Adrenal gland (tissue), 12 donors: ENCODE measurements around the gene ALG12. TPM values are rescaled to one million over a fixed set of nuclear protein-coding genes. Genes with fewer than 3 reads are reported as not detected.

ENCODE experiments used
- DNase-seq, 7 donors: peaks; one replicate each; pipeline ENCODE4 v3.0.0-alpha.2; 2019 to 2020
- H3K27ac ChIP-seq, 5 donors: fragments of 200-600 bp; sonication (generic) in 4 of 5; 1 replicate in 3 of 5; 2 replicates in 2 of 5; pipeline versions ENCODE4 v1.5.1 to v1.8.0; 2016 to 2020; ENCODE audit warnings: mild to moderate bottlenecking in 1 of 5
- H3K27me3 ChIP-seq: fragments of 200-600 bp; 2 replicates; pipeline ENCODE4 v1.8.0; 2021
- H3K36me3 ChIP-seq, 2 donors: fragments of 200-600 bp; replicated peaks in 1 of 2; 1 replicate in 1 of 2; 2 replicates in 1 of 2; pipeline versions ENCODE4 v1.5.1 to v1.8.0; 2018 to 2022
- H3K4me1 ChIP-seq, 2 donors: fragments of 200-600 bp; replicated peaks in 1 of 2; 1 replicate in 1 of 2; 2 replicates in 1 of 2; pipeline versions ENCODE4 v1.5.1 to v1.8.0; 2018 to 2021
- H3K4me3 ChIP-seq, 4 donors: fragments of 200-600 bp; sonication (generic) in 3 of 4; one replicate each; pipeline ENCODE4 v1.5.1; 2016 to 2018
- H3K9me3 ChIP-seq, 3 donors: fragments of 200-600 bp; sonication (generic) in 1 of 3; replicated peaks in 1 of 3; 1 replicate in 2 of 3; 2 replicates in 1 of 3; pipeline versions ENCODE4 v1.5.1 to v1.8.0; 2016 to 2021
- POLR2A ChIP-seq, 2 donors: fragments of 450-650 bp; IDR thresholded peaks; one replicate each; pipeline ENCODE4 v1.6.1; 2017; ENCODE audit warnings: antibody characterized with exemption in 2 of 2, mild to moderate bottlenecking in 2 of 2, moderate library complexity in 1 of 2
- WGBS, 4 donors: extraction: QIAGEN DNeasy Blood & Tissue Kit in 2 of 4; methylation state at CpG; one replicate each; pipeline versions ENCODE4 v1.1.5 to v1.1.7; 2013 to 2017; 5-methylcytosine and 5-hydroxymethylcytosine counted together
- intact Hi-C, 2 donors: fragments of 100-400 bp; cut with DNase I; formaldehyde crosslinking; loops; one replicate each; pipeline versions ENCODE4 v1.14.1 to v1.15.0; 2022 to 2023
- polyA plus RNA-seq, 3 donors: library from polyadenylated mRNA; stranded (reverse); fragments of 200-250 nt in 2 of 3; fragments of 350-450 nt in 1 of 3; fragmentation: Illumina TruSeq in 1 of 3; extraction: RNeasy Lipid Tissue Mini Kit (QIAGEN cat#74804) in 1 of 3; gene quantifications; one replicate each; pipeline ENCODE4 v1.2.3, GENCODE V29; 2013 to 2014
- total RNA-seq, 9 donors: library from RNA; depleted of rRNA in 4 of 9; stranded (reverse); fragments of >200 nt in 4 of 9; fragments of 120-200 nt in 1 of 9; fragmentation: NEBNext Ultra II Directional in 1 of 9; extraction: Animal tissue kit (Norgen Biotek cat#: 25700) in 1 of 9; gene quantifications; one replicate each; pipeline versions ENCODE4 v1.1.0 to v1.2.4, GENCODE V29; 2013 to 2023
- TF ChIP-seq, protein P1 (sequence below), 6 experiments: fragments of 450-650 bp in 4 of 6; fragments of 200-600 bp in 2 of 6; sonication (generic) in 1 of 6; IDR thresholded peaks; 1 replicate in 5 of 6; 2 replicates in 1 of 6; pipeline versions ENCODE4 v1.5.1 to v1.8.0; 2016 to 2021; ENCODE audit warnings: antibody characterized with exemption in 6 of 6, mild to moderate bottlenecking in 2 of 6, moderate library complexity in 1 of 6
- donor health status: healthy with polysubstance abuse.
- donor health status: Bipolar disorder and iron deficiency.
- donor health status: DM: yes; HTN: yes; CAD: no.
- donor health status: DM: no; HTN: no; CAD: no.
- donor health status: DM: no; HTN: no; CAD: no.
- donor health status: DM: yes; HTN: yes; CAD: no.

The ALG12 gene
- total and polyA plus RNA-seq, 12 donors, result 6.4 to 33.6 (median 18.9) TPM

DNA sequence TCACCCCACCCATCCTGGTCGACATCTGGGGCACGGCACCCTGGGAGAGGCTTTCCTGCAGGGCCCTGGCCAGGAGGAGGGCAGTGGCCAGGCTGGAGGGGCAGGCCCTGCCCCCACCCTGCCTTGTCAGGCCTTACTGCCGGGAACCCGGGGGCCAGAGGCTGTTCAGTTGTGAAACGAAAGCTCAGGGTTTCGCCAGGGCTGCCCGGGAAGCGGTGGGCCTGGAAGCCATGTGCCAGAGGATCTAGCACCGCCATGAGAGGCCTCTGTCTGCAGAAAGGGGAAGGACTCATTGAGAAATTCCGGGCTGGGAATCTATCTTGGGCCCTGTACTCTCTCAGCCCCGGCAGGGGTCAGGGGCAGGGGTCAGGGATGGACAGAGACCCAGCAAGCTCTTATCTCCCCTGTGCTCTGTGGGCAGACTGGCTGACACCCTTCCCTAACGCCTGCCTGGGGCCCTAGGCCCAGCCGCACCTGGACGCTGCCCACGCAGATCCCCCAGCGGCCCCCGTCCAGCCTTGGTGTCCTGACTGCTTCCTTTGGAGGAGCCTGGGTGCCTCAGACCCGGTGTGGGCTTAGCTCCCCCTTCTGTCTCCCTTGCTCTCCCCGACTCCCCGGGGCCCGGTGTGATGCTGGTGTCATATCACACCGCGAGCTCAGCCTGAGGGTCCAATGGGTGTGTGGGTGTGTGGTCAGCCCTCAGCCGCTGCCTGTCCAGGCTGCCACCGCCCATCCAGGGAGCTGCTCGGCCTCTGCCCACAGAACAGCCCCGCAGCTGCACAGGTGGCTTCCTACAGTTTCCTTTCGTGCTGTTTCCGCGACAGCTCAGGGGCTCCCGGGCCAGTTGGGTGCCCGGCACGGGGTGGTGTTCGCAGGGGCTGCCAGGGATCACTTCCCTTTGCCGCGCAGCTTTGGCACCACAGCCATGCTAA is 48.8 kb upstream of the ALG12 start:
- 31 to 40% (median 36%) methylated on average over 5 to 36 of the region's 36 CpGs for WGBS, 4 donors
- intact Hi-C loops, result no loop called here
- peaks cover 0 to 18% of the 10 kb centered on the region in 2 donors for H3K36me3 ChIP-seq
- no peaks in the 10 kb centered on the region for H3K27me3 ChIP-seq
- peaks cover 69 to 85% of the 10 kb centered on the region in 2 donors for H3K4me1 ChIP-seq
- H3K9me3 ChIP-seq, result no peaks in the 10 kb centered on the region
- peak; percentile 40 to 87 (median 76) for DNase-seq
- peak overlapping the region; percentile 94 to 98 (median 96) for H3K27ac ChIP-seq
- H3K4me3 ChIP-seq, result no peak overlapping the region
- no peak for TF ChIP-seq POLR2A (IDR thresholded peaks at IDR 0.05)
- TF ChIP-seq, protein P1, sequence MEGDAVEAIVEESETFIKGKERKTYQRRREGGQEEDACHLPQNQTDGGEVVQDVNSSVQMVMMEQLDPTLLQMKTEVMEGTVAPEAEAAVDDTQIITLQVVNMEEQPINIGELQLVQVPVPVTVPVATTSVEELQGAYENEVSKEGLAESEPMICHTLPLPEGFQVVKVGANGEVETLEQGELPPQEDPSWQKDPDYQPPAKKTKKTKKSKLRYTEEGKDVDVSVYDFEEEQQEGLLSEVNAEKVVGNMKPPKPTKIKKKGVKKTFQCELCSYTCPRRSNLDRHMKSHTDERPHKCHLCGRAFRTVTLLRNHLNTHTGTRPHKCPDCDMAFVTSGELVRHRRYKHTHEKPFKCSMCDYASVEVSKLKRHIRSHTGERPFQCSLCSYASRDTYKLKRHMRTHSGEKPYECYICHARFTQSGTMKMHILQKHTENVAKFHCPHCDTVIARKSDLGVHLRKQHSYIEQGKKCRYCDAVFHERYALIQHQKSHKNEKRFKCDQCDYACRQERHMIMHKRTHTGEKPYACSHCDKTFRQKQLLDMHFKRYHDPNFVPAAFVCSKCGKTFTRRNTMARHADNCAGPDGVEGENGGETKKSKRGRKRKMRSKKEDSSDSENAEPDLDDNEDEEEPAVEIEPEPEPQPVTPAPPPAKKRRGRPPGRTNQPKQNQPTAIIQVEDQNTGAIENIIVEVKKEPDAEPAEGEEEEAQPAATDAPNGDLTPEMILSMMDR (IDR thresholded peaks at IDR 0.05), result no peak

DNA sequence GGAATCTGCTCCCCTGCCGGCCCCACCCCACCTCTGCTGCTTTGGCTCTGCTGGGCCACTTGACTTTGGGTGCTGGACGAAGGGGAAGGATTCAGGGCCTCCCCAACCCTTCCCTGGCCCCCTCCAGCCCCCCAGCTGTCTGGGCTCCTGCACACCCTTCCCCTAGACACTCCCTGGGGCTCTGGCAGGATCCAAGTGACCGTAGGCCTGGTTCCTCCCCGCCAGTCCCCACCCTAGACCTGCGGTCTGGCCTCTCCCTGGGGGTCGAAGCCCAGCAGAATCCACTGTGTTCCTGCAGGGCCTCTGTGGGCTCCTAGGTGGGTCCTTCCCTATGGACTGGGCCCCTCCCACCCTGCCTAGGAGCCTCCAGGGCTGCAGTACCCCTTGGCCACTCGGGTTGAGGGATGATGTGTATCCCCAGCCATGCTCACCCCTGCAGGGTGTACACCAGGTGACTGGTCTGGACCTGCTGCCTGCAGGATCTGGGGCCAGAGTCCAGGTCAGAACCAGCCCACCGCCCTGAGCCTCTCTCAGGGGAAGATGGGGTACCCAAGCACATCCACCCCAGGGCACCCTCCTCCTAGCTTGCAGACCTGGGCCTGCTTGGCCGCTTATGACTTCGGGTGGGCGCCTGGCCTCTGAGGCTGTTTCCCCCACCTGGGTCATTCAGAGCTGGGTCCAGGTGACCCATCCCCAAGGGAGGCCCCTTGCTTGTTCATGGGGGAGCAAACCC is 48.0 kb upstream of the ALG12 start:
- TF ChIP-seq, protein P1 (IDR thresholded peaks at IDR 0.05), result no peak
- TF ChIP-seq POLR2A (IDR thresholded peaks at IDR 0.05), result no peak
- Histone ChIP-seq H3K27me3 (no peaks in the 10 kb centered on the region), H3K4me1 (peaks cover 61 to 76% of the 10 kb centered on the region in 2 donors), H3K27ac (peak overlapping the region; percentile 94 to 98 (median 96)), H3K4me3 (no peak overlapping the region), H3K9me3 (no peaks in the 10 kb centered on the region), H3K36me3 (peaks cover 0 to 18% of the 10 kb centered on the region in 2 donors)
- DNase-seq, result peak in 3 of 7 donors; percentile 23 to 29 (median 24)
- intact Hi-C loops, result no loop called here
- 83 to 94% (median 90%) methylated on average over 5 to 11 of the region's 11 CpGs for WGBS, 4 donors

DNA sequence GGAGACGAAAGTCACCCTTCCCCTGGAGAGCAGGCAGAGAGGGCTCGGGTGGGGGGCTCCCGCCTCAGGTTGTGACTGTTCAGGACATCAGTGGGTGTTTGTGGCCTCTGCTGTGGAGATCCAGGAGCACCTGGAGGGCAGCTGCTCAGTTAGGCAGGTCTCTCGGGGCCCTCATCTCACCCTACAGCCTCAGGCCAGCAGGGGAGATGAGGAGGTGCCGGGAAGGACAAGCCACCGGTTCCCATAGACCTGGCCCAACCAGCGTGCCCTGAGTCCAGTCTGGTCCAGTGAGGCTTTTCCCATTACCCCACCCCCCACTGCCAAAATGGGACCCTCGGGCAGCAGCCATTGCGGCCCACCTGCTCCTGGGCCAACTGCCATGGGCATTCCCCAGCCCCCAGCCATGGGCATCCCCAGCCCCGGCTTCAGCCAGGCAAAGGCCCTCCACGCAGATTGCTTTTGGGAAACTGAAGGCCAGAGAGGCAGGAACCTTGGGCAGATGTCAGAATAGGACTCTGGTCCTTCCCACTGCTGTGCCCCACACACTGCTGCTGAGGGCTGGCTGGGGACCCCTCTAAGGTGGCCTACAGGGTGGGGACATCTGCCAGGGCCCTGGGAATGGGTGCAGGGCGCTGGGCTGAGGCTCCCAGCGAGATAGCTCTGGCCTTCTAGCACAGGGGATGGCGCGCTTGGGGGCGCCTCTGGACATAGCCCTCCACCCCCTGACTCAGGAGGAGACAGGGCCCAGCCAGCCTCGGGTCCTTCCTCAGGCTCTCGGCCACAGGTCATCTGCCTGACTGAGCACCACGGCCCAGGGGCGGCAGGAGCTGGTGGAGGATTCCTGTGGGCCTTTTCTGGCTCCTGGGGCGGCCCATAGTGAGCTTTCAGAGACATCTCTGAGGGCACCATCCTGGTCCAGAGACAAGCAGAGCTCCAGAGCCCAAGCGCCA is 47.1 kb upstream of the ALG12 start:
- Histone ChIP-seq H3K9me3 (no peaks in the 10 kb centered on the region), H3K4me3 (no peak overlapping the region), H3K27ac (peak overlapping the region; percentile 94 to 98 (median 96)), H3K4me1 (peaks cover 55 to 73% of the 10 kb centered on the region in 2 donors), H3K36me3 (peaks cover 0 to 18% of the 10 kb centered on the region in 2 donors), H3K27me3 (no peaks in the 10 kb centered on the region)
- 80 to 88% (median 85%) methylated on average over 6 to 22 of the region's 22 CpGs for WGBS, 4 donors
- DNase-seq, result peak in 6 of 7 donors; percentile 22 to 56 (median 35)
- intact Hi-C loops, result no loop called here
- TF ChIP-seq, protein P1 (IDR thresholded peaks at IDR 0.05), result no peak
- no peak for TF ChIP-seq POLR2A (IDR thresholded peaks at IDR 0.05)
